B cell (primary cell): ENCODE results near the gene PEX7. TPM values are rescaled to one million over a fixed set of nuclear protein-coding genes. Genes with fewer than 3 reads are reported as not detected.

Experiments
- ATAC-seq: fragments of 200-7000 bp; cut with Tn5 transposase; one replicate; pipeline ENCODE4 v1.10.0; 2021; ENCODE audit warnings: low read depth, mild to moderate bottlenecking, moderate number of reproducible peaks, moderate library complexity
- CTCF ChIA-PET: fragments of 350-600 bp; sonication (Branson Sonifier 250); formaldehyde crosslinking; loops from one replicate; lab custom pipeline; 2021; ENCODE audit warnings: antibody characterized with exemption, inconsistent platforms; lab: Charles Lee
- POLR2A ChIA-PET: fragments of 350-600 bp; sonication (Branson Sonifier 250); formaldehyde crosslinking; loops from one replicate; lab custom pipeline; 2021; ENCODE audit warnings: antibody characterized with exemption; lab: Charles Lee
- DNase-seq: peaks from one replicate; pipeline ENCODE4 v3.0.0; 2013
- H2AFZ ChIP-seq: 2 replicates; pipeline ENCODE4 v1.6.1; 2012; ENCODE audit warnings: mild to moderate bottlenecking, low read depth, low read length; ENCODE audit not compliant: insufficient read depth, poor library complexity, severe bottlenecking
- H3K27ac ChIP-seq, 2 donors: 1 replicate in 1 of 2; 2 replicates in 1 of 2; pipeline ENCODE4 v1.5.1; 2012 to 2013; ENCODE audit warnings: low read length in 2 of 2, mild to moderate bottlenecking in 2 of 2, moderate library complexity in 1 of 2
- H3K27me3 ChIP-seq, 4 experiments: fragments of 200-600 bp in 1 of 4; sonication (generic) in 1 of 4; replicated peaks in 1 of 4; 1 replicate in 2 of 4; 2 replicates in 2 of 4; pipeline versions ENCODE4 v1.6.1 to v1.7.0; 2013 to 2016; ENCODE audit warnings: low read length in 3 of 4, mild to moderate bottlenecking in 2 of 4, mixed read lengths in 1 of 4, moderate library complexity in 1 of 4; ENCODE audit not compliant: insufficient read depth in 4 of 4, control insufficient read depth in 3 of 4; ENCODE audit errors: control extremely low read depth in 1 of 4
- H3K36me3 ChIP-seq, 2 experiments: replicated peaks in 1 of 2; 1 replicate in 1 of 2; 2 replicates in 1 of 2; pipeline versions ENCODE4 v1.6.1 to v1.7.1; 2013; ENCODE audit warnings: low read length in 1 of 2; ENCODE audit not compliant: insufficient read depth in 2 of 2, control insufficient read depth in 1 of 2; ENCODE audit errors: control extremely low read depth in 1 of 2, extremely low read depth in 1 of 2
- H3K4me1 ChIP-seq, 2 donors: fragments of 200-600 bp in 1 of 2; sonication (generic) in 1 of 2; 1 replicate in 1 of 2; 2 replicates in 1 of 2; pipeline versions ENCODE4 v1.5.1 to v1.6.1; 2013 to 2017; ENCODE audit warnings: low read length in 2 of 2; ENCODE audit not compliant: control insufficient read depth in 2 of 2, insufficient read depth in 2 of 2
- H3K4me2 ChIP-seq: replicated peaks from 2 replicates; pipeline ENCODE3; 2012; ENCODE audit warnings: mild to moderate bottlenecking, low read depth, low read length; ENCODE audit not compliant: poor library complexity, severe bottlenecking
- H3K4me3 ChIP-seq, 5 experiments: fragments of 200-600 bp in 1 of 5; sonication (generic) in 1 of 5; 1 replicate in 3 of 5; 2 replicates in 2 of 5; pipeline versions ENCODE4 v1.5.1 to v1.7.0; 2011 to 2016; ENCODE audit warnings: low read length in 4 of 5, mild to moderate bottlenecking in 4 of 5, low read depth in 2 of 5, control low read depth in 1 of 5, moderate library complexity in 1 of 5; ENCODE audit not compliant: insufficient read depth in 1 of 5; ENCODE audit errors: control extremely low read depth in 1 of 5, extremely low read depth in 1 of 5
- H3K79me2 ChIP-seq: fragments of 200-600 bp; sonication (generic); one replicate; pipeline ENCODE4 v1.6.0; 2016; ENCODE audit warnings: low read length; ENCODE audit not compliant: control insufficient read depth, insufficient read depth
- H3K9ac ChIP-seq: fragments of 200-600 bp; sonication (generic); 2 replicates; pipeline ENCODE4 v1.6.1; 2017; ENCODE audit warnings: mild to moderate bottlenecking, low read length, moderate library complexity
- H3K9me3 ChIP-seq, 3 donors: one replicate each; pipeline versions ENCODE4 v1.6.1 to v1.7.1; 2013; ENCODE audit warnings: low read length in 2 of 3; ENCODE audit not compliant: control insufficient read depth in 2 of 3, insufficient read depth in 1 of 3; ENCODE audit errors: control extremely low read depth in 1 of 3
- H4K20me1 ChIP-seq: 2 replicates; pipeline ENCODE4 v1.6.0; 2012; ENCODE audit warnings: mild to moderate bottlenecking, low read length; ENCODE audit not compliant: insufficient read depth, control insufficient read depth, poor library complexity, severe bottlenecking
- H3K27ac Mint-ChIP-seq: one replicate; pipeline ENCODE4 v1.8.0; 2021; ENCODE audit warnings: mixed read lengths
- H3K27me3 Mint-ChIP-seq: one replicate; pipeline ENCODE4 v1.8.0; 2021; ENCODE audit warnings: mixed read lengths
- H3K4me1 Mint-ChIP-seq: one replicate; pipeline ENCODE4 v1.8.0; 2021; ENCODE audit warnings: mixed read lengths
- H3K4me3 Mint-ChIP-seq: one replicate; pipeline ENCODE4 v1.8.0; 2021; ENCODE audit warnings: mixed read lengths
- H3K9me3 Mint-ChIP-seq: one replicate; pipeline ENCODE4 v1.8.0; 2022; ENCODE audit warnings: mixed read lengths; ENCODE audit not compliant: insufficient read depth
- EZH2 ChIP-seq: IDR thresholded peaks from 2 replicates; pipeline ENCODE4 v1.6.1; 2012; ENCODE audit warnings: borderline replicate concordance, low read depth, mild to moderate bottlenecking, moderate library complexity, low read length; ENCODE audit not compliant: insufficient read depth, poor library complexity, severe bottlenecking
- WGBS: methylation state at CpG from one replicate; pipeline ENCODE4 v1.1.5; 2013; ENCODE audit warnings: missing lambda C conversion rate; ENCODE audit not compliant: insufficient coverage; 5-methylcytosine and 5-hydroxymethylcytosine counted together
- intact Hi-C: fragments of 100-400 bp; cut with micrococcal nuclease; formaldehyde crosslinking; loops from one replicate; pipeline ENCODE4 v1.10.0; 2022
- polyA plus RNA-seq: library from polyadenylated mRNA; depleted of rRNA; stranded (reverse); fragments of >200 nt; gene quantifications from 2 replicates; pipeline ENCODE4 v1.2.3, GENCODE V29; 2012
- total RNA-seq, 2 donors: library from RNA; stranded (reverse); fragments of 120-200 nt in 1 of 2; gene quantifications; 1 replicate in 1 of 2; 2 replicates in 1 of 2; pipeline versions ENCODE4 v1.2.3 to v1.2.4, GENCODE V29; 2013 to 2022
- TF ChIP-seq, protein P1 (sequence below): fragments of 200-600 bp; IDR thresholded peaks from one replicate; pipeline ENCODE4 v1.8.0; 2022; ENCODE audit warnings: antibody characterized with exemption, mild to moderate bottlenecking

Gene PEX7
- total and polyA plus RNA-seq, 2 donors (not counting 1 experiment from before 2014, with no cell fraction given): 3.9 TPM

DNA sequence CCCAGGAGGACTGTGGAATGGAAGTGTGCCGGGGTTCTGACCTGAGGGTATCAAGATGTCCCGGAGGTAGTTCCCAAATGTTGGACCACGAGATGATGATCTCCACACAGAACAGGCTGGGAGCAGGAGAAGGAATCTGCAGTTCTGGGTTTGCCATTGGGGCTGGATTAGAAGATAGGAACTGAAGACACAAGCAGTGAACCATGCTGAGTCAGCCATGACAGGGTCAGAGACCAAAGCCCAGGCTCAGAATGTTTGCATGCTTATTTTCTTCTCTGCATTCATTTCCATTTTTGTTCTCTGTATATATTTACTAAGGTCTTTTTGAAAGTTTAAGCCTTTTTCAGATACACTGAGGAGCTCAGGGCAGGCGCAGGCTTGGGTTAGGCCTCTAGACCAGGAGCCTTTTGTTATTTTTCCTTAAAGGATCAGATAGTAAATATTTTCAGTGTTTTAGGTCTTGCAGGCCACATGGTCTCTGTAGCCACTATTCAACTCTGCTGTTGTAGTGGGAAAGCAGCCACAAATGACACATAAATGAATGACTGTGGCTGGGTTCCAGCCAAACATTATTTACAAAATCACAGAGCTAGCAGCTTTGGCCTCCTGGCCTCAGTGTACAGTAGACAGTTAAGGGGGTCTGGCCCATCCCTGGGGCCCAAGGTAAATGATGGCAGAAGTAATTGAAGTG, 128.2 kb downstream of the PEX7 start:
- no peak overlapping the region for H3K4me3 ChIP-seq
- Mint-ChIP-seq H3K4me3 (no peak overlapping the region), H3K27ac (no peak overlapping the region), H3K27me3 (peaks cover 19% of the 10 kb centered on the region), H3K4me1 (peaks cover 3% of the 10 kb centered on the region), H3K9me3 (peaks cover 2% of the 10 kb centered on the region)
- no peak overlapping the region for H2AFZ ChIP-seq
- CTCF ChIA-PET: no interaction called here
- no peaks in the 10 kb centered on the region for H3K36me3 ChIP-seq
- intact Hi-C loops: no loop called here
- WGBS: 83% methylated on average over 4 of the region's 4 CpGs
- peaks cover 0 to under 1% (median 0%) of the 10 kb centered on the region in 4 experiments for H3K27me3 ChIP-seq
- H4K20me1 ChIP-seq: no peaks in the 10 kb centered on the region
- no peaks in the 10 kb centered on the region for H3K79me2 ChIP-seq
- H3K9ac ChIP-seq: no peak overlapping the region
- H3K4me1 ChIP-seq: no peaks in the 10 kb centered on the region
- DNase-seq: no peak
- no peak for ATAC-seq
- no peak overlapping the region for H3K4me2 ChIP-seq
- POLR2A ChIA-PET: no interaction called here
- TF ChIP-seq, protein P1, sequence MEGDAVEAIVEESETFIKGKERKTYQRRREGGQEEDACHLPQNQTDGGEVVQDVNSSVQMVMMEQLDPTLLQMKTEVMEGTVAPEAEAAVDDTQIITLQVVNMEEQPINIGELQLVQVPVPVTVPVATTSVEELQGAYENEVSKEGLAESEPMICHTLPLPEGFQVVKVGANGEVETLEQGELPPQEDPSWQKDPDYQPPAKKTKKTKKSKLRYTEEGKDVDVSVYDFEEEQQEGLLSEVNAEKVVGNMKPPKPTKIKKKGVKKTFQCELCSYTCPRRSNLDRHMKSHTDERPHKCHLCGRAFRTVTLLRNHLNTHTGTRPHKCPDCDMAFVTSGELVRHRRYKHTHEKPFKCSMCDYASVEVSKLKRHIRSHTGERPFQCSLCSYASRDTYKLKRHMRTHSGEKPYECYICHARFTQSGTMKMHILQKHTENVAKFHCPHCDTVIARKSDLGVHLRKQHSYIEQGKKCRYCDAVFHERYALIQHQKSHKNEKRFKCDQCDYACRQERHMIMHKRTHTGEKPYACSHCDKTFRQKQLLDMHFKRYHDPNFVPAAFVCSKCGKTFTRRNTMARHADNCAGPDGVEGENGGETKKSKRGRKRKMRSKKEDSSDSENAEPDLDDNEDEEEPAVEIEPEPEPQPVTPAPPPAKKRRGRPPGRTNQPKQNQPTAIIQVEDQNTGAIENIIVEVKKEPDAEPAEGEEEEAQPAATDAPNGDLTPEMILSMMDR: no peak
- TF ChIP-seq EZH2: no peak
- no peaks in the 10 kb centered on the region for H3K9me3 ChIP-seq
- H3K27ac ChIP-seq: no peak overlapping the region

DNA sequence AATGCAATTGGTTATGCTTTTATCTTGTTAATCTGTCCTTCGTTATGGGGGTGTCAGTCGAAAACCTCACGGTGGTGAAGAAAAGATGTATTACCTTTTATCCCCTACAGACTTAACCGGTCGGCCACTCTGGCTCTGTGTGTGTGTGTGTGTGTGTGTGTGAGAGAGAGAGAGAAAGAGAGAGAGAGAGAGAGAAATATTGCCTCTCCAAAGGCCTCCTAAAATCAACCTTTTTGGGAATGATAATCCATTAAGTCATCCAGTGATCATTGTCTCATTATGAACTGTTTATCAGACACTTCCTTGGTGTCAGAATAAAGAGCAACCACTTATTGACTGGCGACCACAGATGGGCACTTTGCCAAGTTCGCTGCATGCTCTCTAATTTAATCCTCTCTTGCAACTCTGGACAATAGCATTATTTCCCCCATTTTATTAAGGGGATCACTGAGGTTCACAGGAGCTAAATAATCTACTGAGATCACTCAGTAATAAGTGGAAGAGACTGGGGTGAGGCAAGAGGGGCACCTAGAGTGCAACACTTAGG, 130.4 kb downstream of the PEX7 start:
- H3K9me3 ChIP-seq: no peaks in the 10 kb centered on the region
- CTCF ChIA-PET: no interaction called here
- ATAC-seq: no peak
- H3K4me3 ChIP-seq: no peak overlapping the region
- intact Hi-C loops: no loop called here
- WGBS: 100% methylated on average over 1 of the region's 7 CpGs
- Mint-ChIP-seq H3K27me3 (peaks cover 19% of the 10 kb centered on the region), H3K9me3 (peaks cover 2% of the 10 kb centered on the region), H3K4me1 (peaks cover 13% of the 10 kb centered on the region), H3K27ac (no peak overlapping the region), H3K4me3 (no peak overlapping the region)
- H3K27me3 ChIP-seq: no peaks in the 10 kb centered on the region
- DNase-seq: no peak
- H3K27ac ChIP-seq: no peak overlapping the region
- H3K4me2 ChIP-seq: no peak overlapping the region
- no peaks in the 10 kb centered on the region for H3K79me2 ChIP-seq
- POLR2A ChIA-PET: no interaction called here
- H3K9ac ChIP-seq: no peak overlapping the region
- no peaks in the 10 kb centered on the region for H4K20me1 ChIP-seq
- H3K4me1 ChIP-seq: peaks cover 8 to 11% of the 10 kb centered on the region in 2 donors
- TF ChIP-seq, protein P1: no peak
- TF ChIP-seq EZH2: no peak
- H2AFZ ChIP-seq: no peak overlapping the region
- H3K36me3 ChIP-seq: no peaks in the 10 kb centered on the region
